Measurements from ENCODE around the gene PRKCQ. TPM values are rescaled to one million over a fixed set of nuclear protein-coding genes. Genes with fewer than 3 reads are reported as not detected.

PRKCQ gene
- total and polyA plus RNA-seq, 7 donors, result 6.6 to 76.3 (median 33.8) TPM

DNA sequence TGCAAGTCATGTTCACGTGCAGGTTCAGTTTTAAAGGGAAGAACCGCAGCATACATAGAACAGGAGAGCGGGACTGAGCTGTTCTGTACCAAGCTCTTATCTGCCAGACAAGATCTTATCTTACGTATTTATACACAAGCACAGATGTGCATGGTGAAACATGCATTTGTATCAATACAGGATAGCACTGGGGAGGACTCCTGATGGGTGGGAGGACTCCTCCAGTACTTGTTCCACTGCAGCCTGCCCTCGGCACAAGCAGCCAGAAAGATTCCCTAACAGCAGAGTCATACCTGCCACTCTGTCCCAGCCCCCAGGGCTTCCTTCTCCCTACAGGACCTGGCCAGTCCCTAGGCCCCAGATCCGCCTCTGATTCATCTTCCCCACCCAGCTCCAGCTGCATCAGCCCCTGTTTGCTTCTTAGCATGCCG is 13.2 kb upstream of the PRKCQ start:
- Histone ChIP-seq H3K36me3 (ENCODE audit: insufficient read depth in 1 of 2, low read depth in 1 of 2) (peaks cover 0 to 48% of the 10 kb centered on the region in 2 donors), H3K27ac (no peak overlapping the region), H3K4me3 (no peak overlapping the region), H3K4me1 (peaks cover 11% of the 10 kb centered on the region), H3K9me3 (no peaks in the 10 kb centered on the region), H3K27me3 (ENCODE audit: insufficient read depth in 3 of 3, low read length in 2 of 3) (no peaks in the 10 kb centered on the region)
- 80 to 91% (median 89%) methylated on average over 7 of the region's 7 CpGs for WGBS, 3 donors
- TF ChIP-seq, protein P1, sequence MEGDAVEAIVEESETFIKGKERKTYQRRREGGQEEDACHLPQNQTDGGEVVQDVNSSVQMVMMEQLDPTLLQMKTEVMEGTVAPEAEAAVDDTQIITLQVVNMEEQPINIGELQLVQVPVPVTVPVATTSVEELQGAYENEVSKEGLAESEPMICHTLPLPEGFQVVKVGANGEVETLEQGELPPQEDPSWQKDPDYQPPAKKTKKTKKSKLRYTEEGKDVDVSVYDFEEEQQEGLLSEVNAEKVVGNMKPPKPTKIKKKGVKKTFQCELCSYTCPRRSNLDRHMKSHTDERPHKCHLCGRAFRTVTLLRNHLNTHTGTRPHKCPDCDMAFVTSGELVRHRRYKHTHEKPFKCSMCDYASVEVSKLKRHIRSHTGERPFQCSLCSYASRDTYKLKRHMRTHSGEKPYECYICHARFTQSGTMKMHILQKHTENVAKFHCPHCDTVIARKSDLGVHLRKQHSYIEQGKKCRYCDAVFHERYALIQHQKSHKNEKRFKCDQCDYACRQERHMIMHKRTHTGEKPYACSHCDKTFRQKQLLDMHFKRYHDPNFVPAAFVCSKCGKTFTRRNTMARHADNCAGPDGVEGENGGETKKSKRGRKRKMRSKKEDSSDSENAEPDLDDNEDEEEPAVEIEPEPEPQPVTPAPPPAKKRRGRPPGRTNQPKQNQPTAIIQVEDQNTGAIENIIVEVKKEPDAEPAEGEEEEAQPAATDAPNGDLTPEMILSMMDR (IDR thresholded peaks at IDR 0.05), result no peak
- ATAC-seq (no peak), DNase-seq (no peak)
- intact Hi-C loops (cut with DNase I), result no loop called here

DNA sequence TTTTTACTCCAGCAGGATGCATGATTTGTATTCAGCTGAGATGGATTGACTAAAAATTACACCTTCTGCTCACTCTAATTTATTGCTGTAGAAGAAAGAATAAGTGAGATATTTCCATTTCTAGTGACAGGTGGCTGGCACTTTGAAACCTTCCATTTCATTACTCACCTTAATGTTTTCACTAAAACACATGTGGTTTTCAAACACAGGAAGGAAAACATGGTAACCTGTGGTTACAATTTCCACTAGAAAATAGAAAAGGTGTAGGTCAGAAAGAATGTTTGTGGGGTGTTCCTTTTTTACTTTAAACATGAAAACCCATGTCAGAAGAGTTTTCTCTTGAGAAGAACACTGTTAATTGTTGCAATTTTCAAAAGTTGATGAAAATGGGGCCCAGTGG is 12.0 kb upstream of the PRKCQ start:
- Histone ChIP-seq H3K4me1 (peaks cover 14% of the 10 kb centered on the region), H3K27me3 (ENCODE audit: insufficient read depth in 3 of 3, low read length in 2 of 3) (no peaks in the 10 kb centered on the region), H3K36me3 (ENCODE audit: insufficient read depth in 1 of 2, low read depth in 1 of 2) (peaks cover 0 to 50% of the 10 kb centered on the region in 2 donors), H3K27ac (no peak overlapping the region), H3K9me3 (no peaks in the 10 kb centered on the region), H3K4me3 (no peak overlapping the region)
- intact Hi-C loops (cut with DNase I), result no loop called here
- no peak for DNase-seq
- TF ChIP-seq, protein P1 (IDR thresholded peaks at IDR 0.05), result no peak
- no peak for ATAC-seq

DNA sequence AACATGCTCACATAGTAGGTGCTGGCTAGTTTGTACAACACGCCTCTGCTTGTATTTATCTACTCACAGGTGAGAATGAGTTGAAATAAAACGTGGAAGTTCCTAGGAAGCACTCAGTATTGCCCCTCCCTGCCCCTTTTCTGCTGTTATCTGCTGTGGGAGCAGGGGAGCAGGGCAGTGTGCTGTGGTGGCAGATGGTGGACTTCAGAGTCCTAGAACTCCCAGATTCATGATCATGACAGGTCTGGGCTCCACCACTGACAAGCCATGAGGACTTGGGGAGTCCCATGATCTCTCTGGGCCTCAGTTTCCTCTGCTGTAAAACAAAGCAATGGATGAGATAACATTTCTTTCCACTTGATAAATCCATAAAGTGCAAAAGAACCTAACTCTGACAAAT is 11.6 kb upstream of the PRKCQ start:
- ATAC-seq, result no peak
- no peak for DNase-seq
- peaks cover 0 to 50% of the 10 kb centered on the region in 2 donors for H3K36me3 ChIP-seq (ENCODE audit: insufficient read depth in 1 of 2, low read depth in 1 of 2)
- WGBS, 3 donors, result 79 to 85% (median 81%) methylated on average over 2 of the region's 2 CpGs
- intact Hi-C loops (cut with DNase I), result no loop called here
- no peak overlapping the region for H3K27ac ChIP-seq
- H3K27me3 ChIP-seq (ENCODE audit: insufficient read depth in 3 of 3, low read length in 2 of 3), result no peaks in the 10 kb centered on the region
- TF ChIP-seq, protein P1 (IDR thresholded peaks at IDR 0.05), result no peak
- peaks cover 18% of the 10 kb centered on the region for H3K4me1 ChIP-seq
- no peaks in the 10 kb centered on the region for H3K9me3 ChIP-seq
- no peak overlapping the region for H3K4me3 ChIP-seq

DNA sequence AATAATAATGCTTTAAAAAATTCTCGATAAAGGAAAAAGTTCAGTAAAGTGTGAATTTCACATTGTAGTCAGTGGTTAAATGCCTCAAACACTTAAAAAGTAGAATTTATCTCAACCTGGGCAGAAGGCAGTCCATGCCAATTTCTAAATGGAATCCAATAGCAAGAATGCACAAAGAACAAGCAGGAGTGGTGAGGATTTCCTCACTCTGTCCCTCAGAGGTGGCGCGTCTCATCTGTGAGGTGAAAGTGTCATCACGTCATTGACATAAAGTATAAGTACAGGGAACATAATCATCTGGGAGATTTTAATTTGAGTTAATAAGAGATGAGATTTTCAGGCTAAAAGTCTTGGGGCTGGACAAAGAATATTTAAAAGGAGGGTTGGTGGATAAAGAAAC is 10.0 kb upstream of the PRKCQ start:
- ATAC-seq (no peak), DNase-seq (no peak)
- peaks cover 0 to 59% of the 10 kb centered on the region in 2 donors for H3K36me3 ChIP-seq (ENCODE audit: insufficient read depth in 1 of 2, low read depth in 1 of 2)
- H3K27ac ChIP-seq, result no peak overlapping the region
- intact Hi-C loops (cut with DNase I), result no loop called here
- H3K4me3 ChIP-seq, result no peak overlapping the region
- no peaks in the 10 kb centered on the region for H3K9me3 ChIP-seq
- no peaks in the 10 kb centered on the region for H3K27me3 ChIP-seq (ENCODE audit: insufficient read depth in 3 of 3, low read length in 2 of 3)
- 97 to 98% (median 97%) methylated on average over 4 of the region's 4 CpGs for WGBS, 3 donors
- TF ChIP-seq, protein P1 (IDR thresholded peaks at IDR 0.05), result no peak
- peaks cover 24% of the 10 kb centered on the region for H3K4me1 ChIP-seq
